Erythroblast (primary cell): Measurements from ENCODE around the gene RASSF1.
A peak's percentile ranks its signal among the peaks of the same experiment; 100 is the strongest.

Source experiments
- DNase-seq, 2 experiments: peaks; one replicate each; lab custom pipeline; 2025; lab: John Stamatoyannopoulos, UW
- GATA1 ChIP-seq: IDR thresholded peaks from 2 replicates; pipeline ENCODE4 v1.6.1; 2011; ENCODE audit warnings: low read depth, mild to moderate bottlenecking, control low read depth, low read length, moderate library complexity
- POLR2A ChIP-seq: IDR thresholded peaks from 2 replicates; pipeline ENCODE4 v1.6.1; 2011; ENCODE audit warnings: mild to moderate bottlenecking, low read length

RASSF1 gene

DNA sequence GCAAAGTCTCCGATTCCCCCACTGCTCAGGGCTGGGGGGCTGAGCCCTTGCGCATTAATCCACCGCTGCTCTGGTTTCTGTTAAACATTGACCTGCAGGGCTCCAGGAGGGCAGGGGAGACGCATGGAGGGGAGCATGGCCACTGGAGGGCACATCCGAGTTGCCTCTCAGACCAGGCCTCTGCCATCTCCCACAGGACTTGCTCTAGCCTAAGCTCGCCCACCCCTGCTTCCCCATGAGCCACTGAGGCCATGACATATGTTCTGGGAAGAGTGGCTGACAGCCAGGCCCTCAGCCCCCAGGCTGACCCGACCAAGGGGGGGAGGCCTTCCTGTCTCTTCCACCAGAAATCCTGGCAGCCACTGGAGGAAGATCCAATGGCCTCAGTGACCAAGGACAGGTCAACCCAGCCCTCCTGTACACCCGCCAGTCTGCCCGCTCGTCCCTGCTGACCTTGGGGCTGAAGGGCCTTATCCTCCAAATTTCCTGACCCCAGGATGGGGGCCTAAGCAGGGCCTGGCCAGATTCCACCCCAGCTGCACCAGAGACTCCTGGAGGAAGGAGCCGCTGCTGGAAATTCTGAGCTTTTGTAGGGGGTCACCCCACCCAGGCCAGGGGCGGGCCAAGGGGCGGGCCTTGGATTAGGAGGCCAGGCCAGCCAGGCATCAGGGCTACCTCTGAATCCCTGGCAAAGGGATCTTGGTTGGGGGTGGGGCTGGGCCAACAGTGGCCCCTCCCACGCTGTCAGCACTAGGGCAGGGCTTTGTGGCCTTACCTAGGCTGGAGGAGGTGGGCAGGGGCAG lies 37.4 kb downstream of the RASSF1 start, which contains the start of gene HYAL1:
TSS of gene HYAL1 (minus strand) at position 562 of the 803 bp plus-strand sequence. CDS start 618 bp downstream, outside the sequence.
- TF ChIP-seq GATA1 (no peak), POLR2A (no peak)
- DNase-seq, result peak in 1 of 2 experiments; percentile 44

DNA sequence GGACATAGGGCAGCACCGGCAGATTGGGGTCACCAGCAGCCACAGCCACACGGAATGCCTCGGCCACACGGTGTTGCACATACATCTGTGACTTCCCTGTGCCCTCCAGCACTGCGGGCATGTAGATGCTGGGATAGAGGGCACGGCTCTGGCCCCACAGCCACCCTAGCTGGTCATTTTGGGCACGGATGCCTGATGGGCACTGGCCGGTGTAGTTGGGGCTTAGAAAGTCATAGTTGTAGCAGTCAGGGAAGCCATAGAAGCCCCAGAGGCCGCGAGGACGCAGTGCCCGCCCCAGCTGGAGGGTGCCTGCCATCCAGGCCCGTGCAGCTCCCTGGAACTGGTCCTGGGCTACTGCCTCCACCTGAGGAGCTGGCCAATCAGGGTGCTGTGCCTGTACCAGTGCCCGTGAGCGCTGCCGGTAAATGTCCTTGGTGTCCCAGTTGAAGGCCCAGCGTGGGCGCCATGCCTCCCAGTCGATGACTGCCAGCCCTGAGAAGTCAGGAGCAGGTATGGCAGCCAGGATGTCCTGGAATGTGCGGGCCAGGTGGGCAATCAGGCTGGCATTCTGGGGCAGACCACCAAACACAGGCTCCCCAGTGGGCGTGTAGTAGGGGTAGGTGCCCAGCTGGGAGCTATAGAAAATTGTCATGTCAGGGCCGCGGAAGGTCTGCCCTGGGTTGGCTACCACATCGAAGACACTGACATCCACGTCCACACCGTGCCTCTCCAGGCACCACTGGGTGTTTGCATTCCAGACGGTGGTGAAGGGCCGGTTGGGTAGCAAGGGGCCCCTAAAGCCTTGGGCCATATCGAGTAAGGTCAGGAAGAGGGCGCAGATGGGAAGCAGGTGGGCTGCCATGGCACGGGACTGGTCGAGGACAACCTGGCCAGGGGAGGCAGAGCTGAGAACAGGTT lies 38.3 kb downstream of the RASSF1 start:
- no peak for DNase-seq
- no peak for TF ChIP-seq GATA1
- no peak for TF ChIP-seq POLR2A

DNA sequence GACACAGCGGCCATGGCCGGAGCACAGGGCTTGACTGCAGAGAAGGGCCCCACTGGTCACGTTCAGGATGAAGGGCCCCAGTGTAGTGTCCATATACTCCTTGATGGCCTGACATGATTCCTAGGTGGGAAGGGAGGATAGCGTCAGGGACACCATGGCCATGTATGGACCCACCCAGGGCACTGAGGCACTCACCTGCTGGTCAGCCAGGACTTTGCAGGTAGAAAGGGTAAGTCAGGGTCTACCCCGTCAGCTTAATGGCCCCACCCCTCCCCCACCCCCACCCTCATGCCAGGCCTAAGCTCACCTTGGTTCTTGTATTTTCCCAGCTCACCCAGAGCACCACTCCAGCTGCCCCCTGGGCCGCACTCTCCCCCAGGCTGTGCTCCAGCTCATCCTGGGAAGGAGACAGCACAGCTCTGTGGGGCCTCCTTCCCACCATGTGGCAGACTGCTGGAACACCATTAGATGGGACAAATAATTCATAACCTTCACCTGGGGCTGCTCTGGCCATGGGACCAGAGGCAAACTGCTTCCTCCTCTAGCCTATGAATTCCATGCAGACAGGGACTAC lies 39.9 kb downstream of the RASSF1 start:
- DNase-seq, result no peak
- TF ChIP-seq POLR2A (no peak), GATA1 (no peak)

DNA sequence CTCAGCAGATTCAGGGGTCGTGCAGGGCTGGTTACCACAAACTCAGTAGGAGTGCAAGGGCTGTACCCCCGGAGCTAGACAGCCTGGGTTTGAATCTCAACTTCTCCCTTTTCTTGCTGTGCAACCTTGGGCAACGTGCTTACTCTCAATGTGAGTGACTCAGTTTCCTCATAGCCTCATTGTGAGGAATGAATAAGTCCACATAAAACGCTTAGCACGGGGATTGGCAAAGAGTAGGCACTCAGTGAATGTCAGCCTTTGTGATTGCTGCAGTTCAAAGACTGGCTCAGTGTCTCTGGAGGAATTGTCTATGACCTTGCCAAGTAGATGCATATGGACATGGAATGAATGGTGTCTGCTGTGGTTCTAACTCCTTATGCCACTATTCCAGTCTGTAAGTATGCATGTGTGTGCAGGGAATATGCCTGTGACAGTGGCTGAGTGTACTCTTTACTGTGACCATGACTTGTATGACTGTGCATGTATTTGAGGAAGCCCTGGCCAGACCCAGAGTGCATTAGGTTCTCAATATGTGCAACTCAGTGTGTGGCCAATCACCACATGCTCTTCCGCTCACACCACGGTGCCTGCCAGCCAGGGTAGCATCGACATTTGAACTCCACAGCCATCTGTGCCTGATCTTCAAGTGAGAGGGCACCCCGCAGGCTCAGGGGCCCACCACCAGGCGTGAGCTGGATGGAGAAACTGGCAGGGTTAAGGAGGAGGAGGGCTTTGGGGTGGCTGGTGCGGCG lies 40.5 kb downstream of the RASSF1 start:
- TF ChIP-seq POLR2A, result no peak
- peak; percentile 57 to 72 for DNase-seq

DNA sequence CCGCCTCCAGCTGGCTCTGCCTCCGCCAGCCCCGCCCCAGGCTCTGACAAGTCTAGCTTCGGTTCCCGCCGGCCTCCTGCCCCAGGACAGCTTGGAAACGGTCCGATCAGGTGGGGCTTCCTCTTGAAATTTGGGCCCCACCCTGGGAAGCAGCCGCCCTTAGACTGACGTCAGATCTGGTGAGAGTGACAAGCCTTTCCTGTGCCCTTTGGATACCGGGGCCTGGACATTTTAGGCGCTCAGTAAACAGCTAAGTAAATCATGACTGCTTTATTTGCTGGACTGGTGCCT lies 41.1 kb downstream of the RASSF1 start:
- TF ChIP-seq POLR2A (no peak), GATA1 (no peak)

DNA sequence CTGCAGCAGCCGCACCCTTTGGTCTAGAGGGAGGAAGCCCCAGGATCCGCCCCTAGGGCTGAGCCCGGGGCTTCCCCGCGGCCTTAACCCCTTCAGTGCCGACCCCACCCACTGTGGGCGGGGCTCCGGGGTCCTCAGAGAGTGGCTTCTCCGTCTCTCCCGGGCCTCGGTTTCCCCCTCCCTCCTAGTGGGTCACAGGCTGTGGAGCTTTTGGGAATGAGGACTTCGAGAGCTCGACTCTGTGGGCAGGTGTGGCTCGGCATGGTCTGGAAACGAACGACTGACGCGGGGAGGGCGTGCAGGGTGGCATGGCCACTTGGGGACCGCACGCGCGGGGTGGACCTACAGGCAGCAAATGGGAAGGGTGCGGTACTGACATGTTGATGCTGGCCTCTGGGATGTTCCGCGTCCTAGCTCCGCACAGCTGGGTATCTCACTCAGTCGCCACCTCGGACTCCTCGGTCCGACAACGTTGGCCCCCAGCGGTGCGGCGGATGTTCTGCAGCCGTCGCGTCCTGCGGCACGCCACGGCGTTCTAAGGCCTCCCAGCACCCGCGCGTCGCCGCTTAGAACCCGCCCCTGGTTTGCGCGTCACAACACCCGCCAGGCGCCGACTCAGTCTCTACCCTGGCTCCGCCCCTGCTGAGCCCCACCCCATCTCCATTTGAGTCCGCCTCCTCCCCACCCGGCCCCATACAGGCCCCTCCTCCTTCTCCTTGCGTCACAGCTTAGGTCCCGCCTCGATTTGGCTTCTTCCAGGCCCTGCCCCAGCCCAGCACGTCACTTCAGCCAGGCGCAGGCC lies 41.6 kb downstream of the RASSF1 start, which contains the start of the genes HYAL3 and NAA80:
TSS of gene HYAL3 (minus strand) at position 570 of the 802 bp plus-strand sequence. CDS start 3,803 bp downstream, outside the sequence.
TSS of gene NAA80 (minus strand) at position 570 of the 802 bp plus-strand sequence. CDS start 1,942 bp downstream, outside the sequence.
- DNase-seq, result peak; percentile 100
- TF ChIP-seq POLR2A (peak; percentile 95), GATA1 (no peak)

More for the DNA sequence above, 41.1 kb downstream of the RASSF1 start:
- DNase-seq, result no peak

DNA sequence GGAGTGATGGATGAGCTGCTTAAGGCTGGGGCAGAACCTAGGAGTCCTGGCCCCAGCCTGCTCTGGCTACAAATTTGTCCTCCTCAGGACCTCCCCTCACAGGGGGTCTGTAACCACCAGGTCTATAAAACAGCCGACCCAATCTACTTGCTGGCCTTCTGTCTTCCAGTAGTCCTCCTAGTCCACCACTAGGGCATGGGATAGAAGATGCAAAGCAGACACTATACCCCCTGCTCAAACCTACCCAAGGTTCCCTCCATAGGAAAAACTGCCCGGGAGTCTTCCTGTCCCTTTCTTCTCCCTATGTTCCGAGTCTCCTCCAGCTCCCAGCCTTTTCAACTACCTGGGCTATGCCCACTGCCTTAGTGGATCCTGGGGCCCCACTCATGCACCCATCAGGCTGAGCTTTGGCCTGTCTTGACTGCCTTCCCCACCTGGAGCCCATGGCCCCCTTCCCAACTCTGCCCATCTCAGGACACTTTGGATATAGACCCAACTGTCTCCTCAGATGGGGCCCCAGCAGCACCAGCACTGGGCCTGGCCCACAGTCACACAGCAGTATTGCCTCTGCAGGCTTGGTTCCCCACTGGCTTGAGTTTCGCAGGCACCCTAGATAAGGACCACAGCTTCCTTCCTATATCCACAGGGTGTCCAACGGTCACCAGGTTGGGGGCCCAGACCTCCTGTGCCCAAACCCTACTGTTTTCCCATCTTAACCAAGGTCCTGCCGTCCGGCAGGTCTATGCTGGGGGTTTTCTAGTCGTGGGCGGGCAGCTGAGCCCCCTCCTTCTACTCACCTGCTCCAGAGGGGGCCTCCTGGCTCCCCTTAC lies 42.5 kb downstream of the RASSF1 start:
- DNase-seq, result peak; percentile 52 to 62
- no peak for TF ChIP-seq GATA1

DNA sequence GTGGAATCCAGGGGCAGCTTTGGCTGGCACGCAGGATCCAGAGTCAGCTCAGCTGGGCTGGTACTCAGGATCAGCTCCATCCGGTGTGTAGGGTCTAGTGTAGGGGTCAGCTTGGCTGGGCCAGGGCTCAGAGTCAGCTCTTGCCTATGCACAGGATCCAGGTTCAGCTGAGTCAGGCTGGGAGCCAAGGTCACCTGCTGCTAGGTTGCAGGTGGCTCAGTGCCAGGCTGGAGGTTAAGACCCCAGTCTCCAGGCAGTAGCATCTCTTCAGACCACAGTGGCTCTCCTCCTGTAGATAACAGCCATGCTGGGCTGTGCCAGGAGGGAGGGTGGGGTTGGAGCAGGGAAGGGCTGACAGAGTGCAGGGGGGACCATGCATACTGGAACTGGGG lies 43.3 kb downstream of the RASSF1 start:
- DNase-seq, result peak; percentile 71 to 75
- TF ChIP-seq GATA1 (no peak), POLR2A (no peak)

DNA sequence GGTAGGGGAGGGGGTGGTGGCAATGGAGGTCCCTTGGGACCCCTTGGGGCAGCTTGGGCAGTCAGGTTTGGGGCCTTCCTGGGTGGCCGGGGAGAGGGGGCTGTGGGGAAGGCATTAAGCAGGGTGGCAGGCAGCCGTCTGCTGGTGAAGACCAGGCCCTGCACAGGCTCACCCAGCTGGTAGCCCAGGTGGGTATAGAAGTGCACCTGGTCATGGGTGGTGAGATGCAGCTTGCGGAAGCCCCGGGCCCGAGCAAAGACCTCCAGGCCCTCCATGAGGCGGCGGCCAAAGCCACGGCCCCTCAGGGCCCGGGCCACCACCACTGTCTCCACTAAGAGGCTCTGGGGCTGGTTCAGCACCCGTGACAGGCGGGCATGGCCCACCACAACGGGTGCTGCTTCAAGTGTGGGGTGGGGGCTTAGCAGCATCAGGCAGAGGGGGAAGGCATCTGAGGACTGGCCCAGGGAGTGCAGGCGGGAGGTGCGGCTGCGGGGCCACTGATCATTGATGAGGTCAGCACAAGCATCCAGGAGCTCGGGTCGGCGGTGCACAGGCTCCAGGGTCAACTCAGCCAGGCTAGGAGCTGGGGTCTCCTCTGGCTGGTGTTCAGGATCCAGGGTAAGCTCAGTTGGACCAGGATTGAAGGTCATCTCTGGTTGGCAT lies 43.8 kb downstream of the RASSF1 start:
- no peak for DNase-seq
- no peak for TF ChIP-seq GATA1
- no peak for TF ChIP-seq POLR2A

DNA sequence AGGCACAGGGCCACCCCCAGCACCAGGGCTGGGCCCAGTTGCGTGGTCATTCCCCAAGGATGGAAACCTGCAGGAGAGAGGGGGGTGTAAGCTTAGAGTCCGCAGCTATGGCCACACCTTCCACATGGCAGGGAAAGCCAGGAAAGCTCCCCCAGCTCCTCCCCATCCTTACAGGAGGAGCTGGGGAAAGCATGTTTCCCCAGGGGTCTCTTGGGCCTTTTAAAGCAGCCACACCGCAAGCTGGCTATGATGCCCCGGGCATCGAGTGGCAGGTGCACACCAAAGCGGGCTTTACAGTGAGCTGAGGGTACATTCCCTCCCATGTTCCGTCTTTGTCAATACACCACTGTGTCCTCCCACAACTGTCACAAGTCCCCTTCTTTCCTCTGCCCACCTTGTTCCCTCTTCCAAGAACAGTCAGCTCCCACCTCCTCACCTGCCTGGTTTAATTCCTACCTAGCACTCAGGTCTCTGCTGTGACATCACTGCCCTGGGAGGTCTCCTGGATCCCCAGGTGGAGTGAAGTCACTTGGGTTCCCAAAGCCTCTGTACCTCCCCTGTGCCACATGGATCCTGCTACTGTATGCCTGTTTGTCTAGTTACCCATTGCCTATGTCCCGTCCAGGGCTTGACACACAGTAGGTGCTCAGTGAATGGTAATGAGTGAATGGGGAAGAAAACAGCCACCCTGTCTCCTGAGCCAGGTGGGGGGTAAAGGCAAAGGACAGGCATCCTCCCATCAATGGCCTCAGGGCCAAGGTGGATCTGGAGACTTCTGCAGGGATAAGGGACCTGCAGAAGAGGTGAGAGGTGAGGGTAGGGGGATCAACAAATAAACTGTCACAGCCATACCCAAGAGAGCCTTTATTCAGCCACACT lies 44.8 kb downstream of the RASSF1 start:
- TF ChIP-seq POLR2A (peak; percentile 23), GATA1 (no peak)
- DNase-seq, result no peak
